NCI-H1105 (cell line): Measurements from ENCODE around the gene CYP4Z1.
"Not testable (repeated sequence)": the region's sequence is repeated elsewhere in the genome, so short reads cannot be mapped to it uniquely, and the experiment has no call there.

Experiments used
- DNase-seq: peaks from one replicate; lab custom pipeline; 2025; lab: John Stamatoyannopoulos, UW

Gene CYP4Z1

GRCh38 chr1:47128854-47129253 lies 61.8 kb downstream of the CYP4Z1 start:
- not testable (repeated sequence) for DNase-seq

- DNase-seq: not testable (repeated sequence)
These were observed 62.6 kb downstream of the CYP4Z1 start for GRCh38 chr1:47129489-47130230.

DNA sequence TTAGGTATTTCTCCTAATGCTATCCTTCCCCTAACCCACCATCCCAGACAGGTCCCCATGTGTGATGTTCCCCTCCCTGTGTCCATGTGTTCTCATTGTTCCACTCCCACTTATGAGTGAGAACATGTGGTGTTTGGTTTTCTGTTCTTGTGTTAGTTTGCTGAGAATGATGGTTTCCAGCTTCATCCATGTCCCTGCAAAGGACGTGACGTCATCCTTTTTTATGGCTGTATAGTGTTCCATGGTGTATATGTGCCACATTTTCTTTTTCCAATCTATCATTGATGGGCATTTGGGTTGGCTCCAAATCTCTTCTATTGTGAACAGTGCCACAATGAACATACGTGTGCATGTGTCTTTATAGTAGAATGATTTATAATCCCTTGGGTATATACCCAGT lies 65.6 kb downstream of the CYP4Z1 start:
- DNase-seq: not testable (repeated sequence)

GRCh38 chr1:47137198-47137597 lies 70.2 kb downstream of the CYP4Z1 start, which contains the start of gene CYP4A22:
CYP4A22 (plus strand) TSS chr1:47137441; CDS start chr1:47137486, 45 bp downstream.
- no peak for DNase-seq

GRCh38 chr1:47137925-47138615 lies 71.0 kb downstream of the CYP4Z1 start:
- no peak for DNase-seq

DNA sequence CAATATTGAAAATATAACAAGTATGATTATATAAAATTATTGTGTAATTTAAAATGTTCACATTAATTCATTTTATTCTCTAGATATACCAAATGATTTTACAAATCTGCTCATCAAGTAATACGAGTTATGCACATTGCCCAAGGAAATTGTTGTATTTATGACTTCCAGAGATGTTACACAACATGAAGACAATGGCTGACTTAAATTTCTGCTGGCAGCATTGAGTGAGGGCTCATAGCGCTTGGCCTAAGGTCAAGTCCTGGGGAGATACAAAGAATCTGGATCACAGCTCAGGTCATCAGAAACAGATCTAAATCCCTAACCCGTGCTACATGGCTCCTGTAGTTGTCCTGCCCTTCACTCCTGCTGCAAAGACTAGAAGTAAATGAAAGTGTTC lies 73.3 kb downstream of the CYP4Z1 start:
- not testable (repeated sequence) for DNase-seq

DNA sequence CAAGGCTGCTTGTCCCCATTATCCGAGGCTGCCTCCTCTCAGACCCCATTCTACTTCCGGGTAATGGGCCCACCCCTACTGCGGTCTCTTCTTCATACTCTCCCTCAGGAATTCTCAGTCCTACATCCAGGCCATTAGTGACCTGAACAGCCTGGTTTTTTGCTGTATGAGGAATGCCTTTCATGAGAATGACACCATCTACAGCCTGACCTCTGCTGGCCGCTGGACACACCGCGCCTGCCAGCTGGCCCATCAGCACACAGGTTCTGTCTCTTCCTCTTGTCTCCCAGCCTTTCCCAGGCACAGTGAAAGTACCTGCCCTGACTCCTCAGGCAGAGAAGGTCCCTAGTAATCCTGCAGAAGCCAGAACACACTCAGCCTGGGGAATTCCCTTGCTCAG lies 76.6 kb downstream of the CYP4Z1 start:
- not testable (repeated sequence) for DNase-seq

DNA sequence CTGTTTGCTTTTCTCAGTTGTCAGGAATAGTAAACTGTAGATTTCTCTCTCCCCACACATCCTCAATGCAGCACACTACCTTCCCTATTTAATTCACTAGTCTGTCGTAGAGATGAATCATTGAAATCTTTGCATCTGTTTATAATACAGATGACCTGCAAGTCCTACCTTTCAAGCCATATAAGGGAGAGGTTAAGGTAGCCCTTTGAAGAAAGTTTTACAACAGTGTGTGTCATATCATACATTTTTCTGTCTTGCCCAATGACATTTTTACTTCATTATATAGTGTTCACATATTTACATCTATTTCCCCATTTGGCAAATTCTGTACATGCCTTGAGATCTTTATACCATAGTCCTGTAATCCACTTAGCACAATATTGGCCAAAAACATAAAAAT lies 79.5 kb downstream of the CYP4Z1 start:
- not testable (repeated sequence) for DNase-seq

DNA sequence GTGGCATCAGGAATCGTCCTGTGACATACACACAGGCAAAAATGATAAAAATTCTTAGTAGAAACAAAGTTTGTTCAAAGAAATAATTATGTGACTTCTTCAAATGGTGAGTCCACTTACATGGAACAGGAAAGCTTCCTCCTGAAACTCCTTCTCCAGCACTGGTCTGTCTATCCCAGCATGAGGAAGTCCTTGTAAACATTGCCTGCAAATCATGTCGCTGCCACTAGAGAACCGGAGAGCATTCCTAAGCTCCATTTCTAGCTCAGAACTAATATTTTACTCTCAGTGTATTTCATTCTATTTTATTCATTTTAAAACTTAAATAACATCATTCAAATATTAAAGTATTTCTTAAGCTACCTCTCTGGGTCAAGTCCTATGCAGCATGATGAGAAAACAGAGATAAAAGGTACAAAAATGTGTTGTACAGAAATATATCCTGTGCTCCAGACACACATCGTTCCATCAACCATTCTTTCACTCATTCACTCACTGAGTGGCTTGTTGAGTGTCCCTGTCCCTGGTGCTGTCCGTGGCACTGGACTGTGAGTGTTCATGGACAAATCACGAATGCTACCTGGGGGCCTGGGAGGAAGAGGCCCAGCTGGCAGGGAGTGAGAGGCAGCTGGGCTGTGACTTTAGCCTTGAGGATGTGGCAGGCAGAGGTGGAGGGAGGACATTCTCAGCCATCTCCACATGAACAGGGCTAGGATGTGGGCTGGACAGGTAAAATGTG lies 80.2 kb downstream of the CYP4Z1 start:
- DNase-seq: no peak

GRCh38 chr1:47149162-47149561 lies 82.1 kb downstream of the CYP4Z1 start:
- peak; percentile 14 for DNase-seq

DNA sequence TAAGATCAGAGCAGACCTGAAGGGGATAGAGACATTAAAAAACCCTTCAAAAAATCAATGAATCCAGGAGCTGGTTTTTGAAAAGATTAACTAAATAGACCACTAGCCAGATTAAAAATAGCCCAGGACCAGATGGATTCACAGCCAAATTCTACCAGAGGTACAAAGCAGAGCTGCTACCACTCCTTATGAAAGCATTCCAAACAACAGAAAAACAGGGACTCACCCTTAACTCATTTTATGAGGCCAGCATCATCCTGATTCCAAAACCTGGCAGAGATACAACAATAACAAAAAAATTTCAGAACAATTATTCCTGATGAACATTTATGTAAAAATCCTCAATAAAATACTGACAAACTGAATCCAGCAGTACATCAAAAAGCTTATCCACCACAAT lies 89.4 kb downstream of the CYP4Z1 start:
- not testable (repeated sequence) for DNase-seq

- not testable (repeated sequence) for DNase-seq
These were observed 90.9 kb downstream of the CYP4Z1 start for GRCh38 chr1:47157957-47158356.

DNA sequence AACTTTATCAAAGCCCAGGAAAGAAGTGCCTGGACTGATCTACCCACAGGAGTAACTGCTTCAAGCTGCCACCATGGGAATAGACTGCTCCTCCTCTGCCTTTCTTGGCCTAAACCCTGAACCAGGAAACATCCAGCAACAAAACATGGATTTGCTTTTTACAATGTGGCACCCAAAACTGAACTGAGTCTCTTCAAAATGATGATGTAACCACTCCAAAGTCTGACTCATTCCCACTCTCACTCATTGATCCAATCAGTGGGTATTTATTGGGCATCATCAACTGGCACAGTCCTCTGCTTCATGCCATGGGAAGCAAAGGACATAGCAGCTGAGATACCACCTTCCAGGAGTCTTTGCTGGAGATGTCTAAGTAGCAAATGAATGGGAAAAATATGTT lies 93.7 kb downstream of the CYP4Z1 start:
- DNase-seq: no peak

DNA sequence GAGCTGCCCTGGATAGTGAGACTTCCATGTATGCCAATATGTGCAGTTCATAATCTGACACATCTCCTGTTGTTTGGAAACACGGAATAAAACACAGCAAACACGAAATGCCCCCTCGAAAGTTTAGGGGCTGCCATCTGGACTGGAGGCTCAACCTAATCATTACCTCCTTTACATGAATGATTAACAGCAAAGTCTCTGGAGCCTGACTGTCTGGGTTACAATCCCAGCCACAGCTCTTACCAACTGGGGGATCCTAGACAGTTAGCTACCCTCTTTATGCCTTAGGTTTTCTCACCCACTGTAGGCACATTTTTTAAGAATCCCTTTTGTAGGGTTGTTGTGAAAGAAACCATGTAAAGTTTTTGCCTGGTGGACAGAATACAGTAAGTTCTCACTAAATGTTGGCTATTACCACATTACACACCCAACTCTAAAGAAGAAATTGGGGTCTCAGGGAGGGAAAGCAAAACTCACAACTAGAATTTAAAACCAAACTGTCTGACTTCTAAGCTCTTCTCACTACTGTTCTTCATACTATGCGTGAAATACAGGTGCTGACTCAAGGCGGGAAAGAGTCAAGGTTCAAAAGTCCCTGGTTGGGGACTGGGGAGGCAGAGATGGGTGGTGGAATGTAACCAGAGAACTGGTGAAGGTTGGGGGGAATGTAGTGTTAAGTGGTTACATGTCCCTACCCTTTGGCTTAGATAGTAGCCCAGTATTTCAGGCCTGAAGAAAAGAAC lies 94.4 kb downstream of the CYP4Z1 start:
- DNase-seq: no peak

GRCh38 chr1:47164552-47164951 lies 97.5 kb downstream of the CYP4Z1 start:
- DNase-seq: no peak
